GM18526 (cell line): Measurements from ENCODE around the gene MARK3.

ENCODE experiments used
- POLR2A ChIP-seq: IDR thresholded peaks from 3 replicates; pipeline ENCODE4 v1.6.1; 2011; ENCODE audit not compliant: insufficient read length; ENCODE audit errors: extremely low read depth

The MARK3 gene

DNA sequence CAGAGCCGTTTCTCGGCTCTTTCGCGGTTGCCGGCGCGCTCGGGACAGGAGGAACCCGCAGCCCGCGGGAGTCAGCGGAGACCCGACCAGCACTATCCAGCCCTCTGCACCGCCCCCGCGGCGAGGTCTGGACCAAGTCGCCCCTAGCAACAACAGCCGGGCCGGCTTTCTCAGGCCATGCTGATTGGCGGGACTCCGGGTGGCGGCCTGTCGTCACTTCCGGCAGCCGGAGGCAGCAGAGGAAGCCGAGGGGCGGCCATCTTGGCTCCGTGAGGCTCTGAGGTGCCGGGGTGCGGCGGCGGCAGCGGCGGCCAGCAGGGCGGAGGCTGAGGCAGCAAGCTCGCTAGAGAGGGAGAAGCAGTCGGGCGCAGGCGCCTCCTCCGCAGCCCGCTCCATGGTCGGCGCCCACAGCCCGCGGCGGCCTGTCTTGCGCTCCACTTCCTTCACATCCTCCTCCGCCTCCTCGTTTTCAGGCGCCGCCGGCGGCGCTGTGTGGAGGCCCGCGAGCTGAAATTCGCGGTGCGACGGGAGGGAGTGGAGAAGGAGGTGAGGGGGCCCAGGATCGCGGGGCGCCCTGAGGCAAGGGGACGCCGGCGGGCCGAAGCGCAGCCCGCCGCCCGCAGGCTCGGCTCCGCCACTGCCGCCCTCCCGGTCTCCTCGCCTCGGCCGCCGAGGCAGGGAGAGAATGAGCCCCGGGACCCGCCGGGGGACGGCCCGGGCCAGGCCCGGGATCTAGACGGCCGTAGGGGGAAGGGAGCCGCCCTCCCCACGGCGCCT lies at the start of gene MARK3:
MARK3 (plus strand) TSS at position 264 of the 777 bp plus-strand sequence. CDS start 615 bp downstream, outside the sequence.
- TF ChIP-seq POLR2A: peak; percentile 90

DNA sequence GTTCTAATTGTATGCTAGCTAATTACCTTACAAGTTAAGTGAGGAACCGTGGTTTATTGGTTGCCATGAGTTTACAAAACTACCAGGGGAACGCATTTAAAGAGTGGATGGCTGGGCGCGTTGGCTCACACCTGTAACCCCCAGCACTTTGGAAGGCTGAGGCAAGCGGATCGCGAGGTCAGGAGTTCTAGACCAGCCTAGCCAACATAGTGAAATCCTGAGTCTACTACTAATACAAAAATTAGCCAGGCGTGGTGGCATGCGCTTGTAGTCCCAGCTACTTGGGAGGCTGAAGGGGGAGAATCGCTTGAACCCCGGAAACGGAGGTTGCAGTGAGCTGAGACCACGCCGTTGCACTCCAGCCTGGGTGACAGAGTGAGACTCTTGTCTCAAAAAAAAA lies 49.0 kb upstream of the MARK3 start:
- no peak for TF ChIP-seq POLR2A

DNA sequence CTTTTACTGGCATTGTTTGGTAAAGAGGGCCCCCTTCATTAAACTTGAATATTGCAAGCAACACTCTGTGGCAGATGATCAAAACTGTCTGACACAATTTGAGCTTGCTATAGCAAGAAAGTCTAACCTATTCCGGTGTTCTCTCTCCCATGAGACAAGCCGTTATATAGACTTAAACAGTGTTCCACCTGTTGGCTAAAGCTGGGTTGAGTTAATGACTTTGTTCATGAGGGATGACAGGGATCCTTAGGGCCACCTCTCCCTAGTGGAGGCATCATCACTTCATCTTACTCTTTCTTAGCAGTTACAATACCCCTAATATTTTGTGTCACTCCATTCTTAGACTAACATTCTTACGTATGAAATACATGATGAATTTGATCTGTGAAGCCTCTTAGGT lies 47.4 kb upstream of the MARK3 start:
- TF ChIP-seq POLR2A: no peak

DNA sequence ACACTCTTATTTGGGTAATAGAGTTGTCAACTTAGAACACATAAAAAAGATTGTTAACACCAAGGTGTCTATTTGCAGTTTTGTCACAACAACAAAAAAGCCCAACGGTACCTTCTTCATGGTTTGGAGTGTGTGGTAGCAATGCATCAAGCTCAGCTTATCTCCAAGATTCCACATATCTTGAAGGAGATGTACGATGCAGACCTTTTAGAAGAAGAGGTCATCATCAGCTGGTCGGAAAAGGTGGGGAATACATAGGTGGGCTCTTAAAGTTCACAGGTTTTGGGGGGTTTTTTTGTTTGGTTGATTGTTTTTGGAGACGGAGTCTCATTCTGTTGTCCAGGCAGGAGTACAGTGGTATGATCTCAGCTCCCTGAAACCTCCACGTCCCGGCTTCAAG lies 45.7 kb upstream of the MARK3 start:
- TF ChIP-seq POLR2A: no peak

DNA sequence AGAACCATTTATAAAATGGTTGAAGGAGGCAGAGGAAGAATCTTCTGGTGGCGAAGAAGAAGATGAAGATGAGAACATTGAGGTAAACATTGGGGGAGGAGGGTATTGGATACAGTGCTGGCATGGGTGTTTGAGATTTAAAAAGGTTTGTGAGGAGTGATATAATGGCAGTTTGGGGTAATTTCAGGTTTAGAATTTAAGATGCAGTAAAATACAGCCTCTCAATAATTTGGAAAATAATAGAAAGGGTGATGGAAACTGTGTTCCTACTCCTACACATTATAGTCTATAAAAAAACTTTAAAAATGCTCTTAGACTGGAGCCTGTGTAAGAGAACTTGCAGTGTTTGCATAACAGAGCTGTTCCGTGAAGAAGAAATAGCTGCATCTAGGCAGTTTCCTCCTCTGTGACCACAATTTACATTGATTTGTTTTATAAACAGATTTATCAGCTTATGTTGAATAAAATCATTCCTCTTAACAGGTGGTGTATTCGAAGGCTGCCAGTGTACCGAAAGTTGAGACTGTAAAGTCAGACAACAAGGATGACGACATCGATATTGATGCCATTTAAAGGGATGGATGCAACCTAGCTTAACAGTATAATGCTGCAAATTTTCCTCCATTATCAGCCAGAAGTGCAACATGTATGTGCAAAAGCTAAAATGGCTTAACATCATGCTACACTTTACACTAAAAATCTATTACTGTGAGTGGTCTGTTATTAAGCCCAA lies 44.6 kb upstream of the MARK3 start:
- TF ChIP-seq POLR2A: no peak

DNA sequence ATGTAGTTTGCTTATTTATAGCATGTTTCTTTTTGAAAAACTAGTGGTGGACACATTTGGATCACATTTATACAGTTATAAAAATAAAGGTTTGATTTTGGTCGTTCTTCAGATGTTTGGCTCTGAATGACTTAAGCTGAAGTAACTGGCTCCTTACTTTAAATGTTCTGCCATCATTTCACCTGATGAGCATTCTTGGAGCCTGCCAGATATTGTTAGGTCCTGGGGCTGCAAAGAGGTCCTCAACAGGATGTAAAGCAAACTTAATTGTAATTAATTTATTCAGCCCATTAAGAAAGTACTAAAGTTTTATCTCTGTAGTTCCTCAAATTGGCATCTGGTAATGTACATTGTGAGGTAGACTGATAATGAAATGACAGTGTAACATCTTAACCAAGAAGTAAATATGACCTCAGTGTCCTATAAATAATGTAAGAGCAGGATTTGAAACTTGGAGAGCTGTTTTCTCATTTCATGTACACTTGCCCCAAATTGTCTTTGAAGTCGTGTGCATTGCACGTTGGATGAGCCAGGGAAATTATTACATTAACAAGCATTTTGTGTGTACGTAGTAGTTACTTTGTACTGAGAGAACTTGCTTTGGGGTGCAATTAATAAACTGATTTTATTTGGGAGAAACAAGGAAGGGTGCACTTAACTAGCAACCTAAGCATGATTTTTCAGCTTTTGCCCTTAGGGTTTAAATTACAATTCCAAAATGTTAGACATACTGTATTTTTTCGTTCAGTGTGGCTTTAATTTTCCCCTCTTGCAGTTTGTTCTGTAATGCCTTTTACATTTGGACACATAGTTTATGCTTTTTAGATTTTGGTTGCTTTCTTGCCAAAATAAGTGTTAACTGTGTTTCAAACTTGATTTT lies 43.7 kb upstream of the MARK3 start:
- no peak for TF ChIP-seq POLR2A

DNA sequence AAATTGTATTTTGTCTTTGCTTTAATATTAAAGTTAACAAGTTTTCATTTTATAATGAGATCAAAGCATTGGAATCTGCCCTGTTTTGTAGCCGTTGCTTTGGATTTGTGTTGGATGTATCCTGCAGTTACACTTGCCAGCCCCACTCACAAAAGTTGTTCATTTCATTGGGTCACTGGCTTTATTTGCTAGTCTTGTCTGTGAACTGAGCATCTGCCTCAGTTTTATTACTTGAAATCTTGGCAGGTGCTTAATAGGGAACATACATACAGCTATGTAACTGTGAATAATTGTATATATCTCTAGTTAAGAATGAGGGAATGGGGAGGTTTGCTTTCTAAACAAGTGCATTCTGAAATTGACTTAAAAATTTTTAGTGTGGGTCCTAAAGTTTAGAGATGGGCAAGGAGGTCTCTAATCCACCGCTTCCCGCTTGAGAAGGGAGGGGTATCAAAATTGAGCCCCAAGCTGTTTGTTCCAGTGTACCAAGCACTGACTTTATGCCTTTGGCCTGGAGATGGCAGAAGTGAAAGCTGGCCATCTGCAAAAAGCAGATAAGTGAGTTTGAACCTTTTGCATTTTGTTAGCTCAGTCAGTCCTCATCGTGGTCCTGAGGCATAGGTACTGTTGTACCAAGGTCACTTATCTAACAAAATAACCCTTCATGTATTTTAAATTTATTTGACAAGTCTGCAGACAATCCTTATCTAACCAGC lies 41.9 kb upstream of the MARK3 start:
- no peak for TF ChIP-seq POLR2A

DNA sequence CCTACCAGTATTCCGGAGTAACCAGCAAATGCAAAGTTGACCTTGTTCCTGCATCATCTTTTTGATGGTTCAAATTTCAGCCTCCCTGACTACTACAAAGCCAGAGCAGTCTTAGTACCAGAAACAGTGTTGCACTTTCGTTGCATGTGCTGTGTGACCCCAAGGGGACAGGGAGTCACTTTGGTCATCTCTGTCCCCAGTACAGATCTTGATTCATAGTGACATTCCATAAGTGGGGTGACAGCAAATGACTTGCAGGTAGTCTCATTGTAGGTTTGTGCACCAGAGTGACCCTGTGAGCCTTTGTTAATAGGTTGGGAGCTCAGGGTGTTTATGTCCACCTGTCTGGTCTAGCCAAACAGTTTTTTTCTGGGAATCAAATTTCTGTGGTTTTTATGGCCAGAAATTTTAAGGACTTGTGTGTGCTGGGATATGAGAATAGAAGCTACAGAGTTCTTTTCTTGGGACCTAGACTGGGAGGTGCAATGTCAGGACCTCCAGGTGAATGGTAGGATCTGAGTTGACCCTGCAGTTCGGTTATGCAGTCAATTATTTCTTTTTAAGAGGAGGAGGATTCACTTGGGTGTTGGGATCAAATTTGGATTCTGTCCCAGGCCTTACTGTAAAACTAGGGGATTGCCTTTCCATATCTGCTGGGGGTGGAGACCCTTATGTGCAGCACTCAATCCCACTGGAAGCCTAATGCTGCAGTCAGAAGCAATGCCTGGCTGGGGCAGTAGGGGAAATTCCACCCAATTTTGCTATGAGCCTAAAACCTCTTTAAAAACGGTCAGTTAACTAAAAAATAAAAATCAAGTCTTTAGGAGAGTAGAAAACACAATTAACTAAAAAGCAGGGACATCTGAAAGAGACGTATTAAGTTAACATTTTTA lies 41.1 kb upstream of the MARK3 start:
- no peak for TF ChIP-seq POLR2A

DNA sequence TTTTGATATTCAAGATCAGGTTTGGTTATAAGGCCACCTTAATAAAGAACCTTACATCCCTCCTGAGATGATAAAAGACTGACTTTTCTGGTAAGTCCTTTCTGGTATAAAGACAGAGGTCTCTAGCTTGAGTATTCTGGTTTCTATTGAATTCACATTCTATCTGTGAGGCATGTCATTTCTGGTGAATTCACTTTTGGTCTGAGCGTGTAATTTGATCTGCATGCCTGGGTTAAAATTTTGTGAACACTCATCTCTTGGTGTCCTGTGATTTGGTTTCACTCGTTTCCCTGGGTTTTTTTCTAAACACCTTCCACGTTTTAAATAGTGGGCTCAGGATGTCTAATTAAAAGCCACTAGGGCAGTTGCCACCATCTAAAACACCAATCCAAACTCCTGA lies 38.9 kb upstream of the MARK3 start:
- no peak for TF ChIP-seq POLR2A

DNA sequence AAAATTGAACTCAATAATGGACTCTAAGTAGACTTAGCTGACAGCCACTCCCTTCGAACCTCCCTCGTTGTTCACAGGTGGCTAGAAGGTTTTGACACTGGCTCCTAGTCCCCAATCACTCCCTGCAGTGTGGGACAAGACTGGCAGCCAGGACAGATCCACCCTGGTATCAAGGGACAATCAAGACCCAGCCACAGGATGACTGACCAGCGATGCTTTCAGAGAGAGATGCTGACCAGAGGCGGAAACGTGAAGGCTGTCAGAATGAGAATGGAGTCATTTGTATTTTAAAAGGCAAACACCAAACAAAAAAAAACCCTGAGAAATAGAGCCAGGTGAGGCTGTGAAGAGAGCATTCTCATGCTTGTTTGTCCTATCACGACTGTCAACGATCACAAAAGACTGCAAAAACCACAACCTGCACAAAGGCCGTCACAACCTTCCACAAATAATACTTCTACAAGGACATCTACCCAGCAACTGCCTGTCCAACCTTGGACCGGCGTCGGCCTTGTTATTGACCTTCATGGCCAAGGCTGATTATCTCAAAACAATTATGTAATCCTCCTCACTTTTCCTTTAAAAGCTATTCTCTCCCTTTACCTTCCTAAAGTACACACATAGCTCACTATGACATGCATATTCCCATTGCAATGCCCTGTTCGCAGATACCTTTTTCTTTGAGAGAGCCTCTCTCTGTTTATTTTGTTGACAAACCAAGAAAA lies 38.0 kb upstream of the MARK3 start:
- no peak for TF ChIP-seq POLR2A

DNA sequence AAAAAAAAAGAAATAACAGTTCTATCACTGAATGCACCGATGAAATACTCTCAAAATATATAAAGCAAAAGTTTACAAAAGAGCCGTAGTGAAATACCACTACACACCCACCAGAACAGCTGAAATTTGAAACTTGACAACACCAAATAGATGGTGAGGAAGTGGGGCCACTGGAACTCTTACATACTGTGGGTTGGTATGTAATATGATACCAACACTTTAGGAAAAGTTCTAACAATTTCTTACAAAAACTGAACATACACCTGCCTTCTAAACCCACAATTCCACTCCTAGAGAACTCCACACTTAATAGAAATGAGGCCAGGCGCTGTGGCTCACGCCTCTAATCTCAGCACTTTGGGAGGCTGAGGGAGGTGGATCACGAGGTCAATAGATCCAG lies 37.1 kb upstream of the MARK3 start:
- TF ChIP-seq POLR2A: no peak

DNA sequence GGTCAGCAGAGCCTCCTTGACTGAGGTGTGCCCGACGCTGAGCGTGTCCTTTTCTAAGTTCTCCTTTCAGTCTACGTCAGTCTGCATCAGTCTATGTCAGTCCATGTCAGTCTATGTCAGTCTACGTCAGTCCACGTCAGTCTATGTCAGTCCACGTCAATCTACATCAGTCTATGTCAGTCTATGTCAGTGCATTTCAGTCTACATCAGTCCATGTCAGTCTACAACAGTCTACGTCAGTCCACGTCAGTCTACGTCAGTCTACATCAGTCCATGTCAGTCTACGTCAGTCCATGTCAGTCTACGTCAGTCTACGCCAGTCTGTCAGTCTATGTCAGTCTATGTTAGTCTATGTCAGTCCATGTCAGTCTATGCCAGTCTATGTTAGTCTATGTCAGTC lies 35.2 kb upstream of the MARK3 start:
- no peak for TF ChIP-seq POLR2A

DNA sequence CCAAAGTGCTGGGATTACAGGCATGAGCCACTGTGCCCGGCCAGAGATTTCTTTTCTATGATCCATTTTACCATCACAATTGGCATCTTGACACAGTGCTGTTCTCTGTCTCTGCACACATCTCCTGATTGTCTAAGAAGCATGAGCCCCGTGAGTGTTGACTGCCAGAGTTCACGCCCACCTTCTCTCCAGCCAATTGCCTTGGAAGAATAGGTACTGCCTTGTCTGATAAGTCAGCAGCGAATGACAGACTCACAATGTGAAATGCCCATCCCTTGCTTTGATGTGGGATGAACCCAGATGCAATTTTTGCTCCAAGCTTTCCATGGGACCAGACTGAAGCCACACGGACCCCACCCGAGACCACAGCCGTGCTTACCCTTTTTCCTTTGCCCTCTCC lies 31.9 kb upstream of the MARK3 start:
- no peak for TF ChIP-seq POLR2A
